Upper lobe of left lung (tissue), 4 donors: ENCODE data around the gene NCAPG2.

Experiments
- CTCF ChIP-seq, 6 experiments: fragments of 450-650 bp in 4 of 6; fragments of 200-600 bp in 2 of 6; sonication (generic) in 2 of 6; IDR thresholded peaks; one replicate each; pipeline ENCODE4 v1.5.1; 2016 to 2019; ENCODE audit warnings: antibody characterized with exemption in 6 of 6
- EP300 ChIP-seq, 4 donors: sonication (generic); formaldehyde crosslinking; IDR thresholded peaks; one replicate each; pipeline ENCODE4 v1.5.1; 2017; ENCODE audit warnings: antibody characterized with exemption in 4 of 4, control low read depth in 2 of 4
- POLR2A ChIP-seq, 4 donors: fragments of 450-650 bp; IDR thresholded peaks; one replicate each; pipeline ENCODE4 v1.5.1; 2016 to 2017; ENCODE audit warnings: antibody characterized with exemption in 4 of 4, mild to moderate bottlenecking in 2 of 4
- POLR2AphosphoS5 ChIP-seq, 2 donors: sonication (generic); formaldehyde crosslinking; IDR thresholded peaks; one replicate each; pipeline ENCODE4 v1.5.1; 2017; ENCODE audit warnings: antibody characterized with exemption in 2 of 2

GRCh38 chr7:158702944-158703343 lies 1.7 kb downstream of the NCAPG2 start:
- TF ChIP-seq EP300 (IDR thresholded peaks at IDR 0.05) (no peak), POLR2A (IDR thresholded peaks at IDR 0.05) (no peak), CTCF (IDR thresholded peaks at IDR 0.05) (no peak), POLR2AphosphoS5 (IDR thresholded peaks at IDR 0.05) (no peak)
